IMR-90 (cell line): ENCODE measurements around the gene RBMS3.

Source experiments
- BHLHE40 ChIP-seq: fragments of 150-350 bp; IDR thresholded peaks from 2 replicates; pipeline ENCODE4 v1.6.1; 2016; ENCODE audit warnings: mild to moderate bottlenecking, low read depth, low read length
- CEBPB ChIP-seq: IDR thresholded peaks from 2 replicates; pipeline ENCODE4 v1.6.1; 2012; ENCODE audit warnings: low read depth, low read length, improper control_type of control experiment
- CHD1 ChIP-seq: IDR thresholded peaks from 2 replicates; pipeline ENCODE4 v1.6.1; 2012; ENCODE audit warnings: low read depth, low read length, improper control_type of control experiment
- ELK1 ChIP-seq: fragments of 150-350 bp; IDR thresholded peaks from 2 replicates; pipeline ENCODE4 v1.6.1; 2016; ENCODE audit warnings: low read depth, mild to moderate bottlenecking, low read length, moderate library complexity, borderline replicate concordance
- MAFK ChIP-seq: IDR thresholded peaks from 2 replicates; pipeline ENCODE4 v1.6.1; 2012; ENCODE audit warnings: low read depth, low read length, improper control_type of control experiment
- MXI1 ChIP-seq: IDR thresholded peaks from 2 replicates; pipeline ENCODE4 v1.6.1; 2012; ENCODE audit warnings: low read depth, mild to moderate bottlenecking, low read length, moderate library complexity, borderline replicate concordance
- NFE2L2 ChIP-seq: fragments of 150-350 bp; IDR thresholded peaks from 2 replicates; pipeline ENCODE4 v1.6.1; 2016; ENCODE audit warnings: low read depth, mild to moderate bottlenecking, low read length
- POLR2A ChIP-seq: IDR thresholded peaks from 2 replicates; pipeline ENCODE4 v1.6.1; 2012; ENCODE audit warnings: mild to moderate bottlenecking, low read depth, low read length
- RAD21 ChIP-seq: IDR thresholded peaks from 2 replicates; pipeline ENCODE4 v1.6.1; 2012; ENCODE audit warnings: low read length, improper control_type of control experiment
- RCOR1 ChIP-seq: IDR thresholded peaks from 2 replicates; pipeline ENCODE4 v1.6.1; 2012; ENCODE audit warnings: mild to moderate bottlenecking, low read length, improper control_type of control experiment; ENCODE audit not compliant: insufficient replicate concordance
- RFX5 ChIP-seq: IDR thresholded peaks from 2 replicates; pipeline ENCODE4 v1.8.0; 2012; ENCODE audit warnings: low read depth, mild to moderate bottlenecking, low read length, moderate library complexity
- SMC3 ChIP-seq: fragments of 150-350 bp; IDR thresholded peaks from 2 replicates; pipeline ENCODE4 v1.6.1; 2016; ENCODE audit warnings: low read depth, mild to moderate bottlenecking, antibody characterized with exemption, low read length, moderate library complexity
- TF ChIP-seq, protein P1 (sequence below): conservative IDR thresholded peaks from 2 replicates; pipeline ENCODE4 v1.5.1; 2012; ENCODE audit warnings: mild to moderate bottlenecking, low read depth, low read length, improper control_type of control experiment
- TF ChIP-seq, protein P2 (sequence below): fragments of 150-350 bp; IDR thresholded peaks from 2 replicates; pipeline ENCODE4 v1.6.1; 2017; ENCODE audit warnings: mild to moderate bottlenecking, antibody characterized with exemption, low read length, low read depth

DNA sequence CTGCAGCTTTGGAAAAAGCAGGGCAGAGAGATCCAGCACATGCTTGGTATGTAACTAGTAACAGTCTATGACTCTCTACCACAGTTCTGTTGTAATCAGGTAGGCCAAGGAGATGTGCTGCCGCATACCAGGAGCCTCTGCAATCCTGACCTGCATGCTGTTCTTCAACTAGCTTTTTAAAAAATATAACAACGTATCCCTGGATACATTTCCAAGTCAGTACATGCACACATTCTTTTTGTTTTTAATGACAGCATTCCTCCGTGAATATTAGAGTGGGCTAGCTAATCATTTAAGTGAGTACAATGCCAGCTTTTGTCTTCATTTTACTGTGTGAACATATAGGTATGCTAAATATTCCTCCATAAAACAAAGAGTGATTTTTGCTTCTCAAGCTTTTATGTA, 437.8 kb downstream of the RBMS3 start:
- TF ChIP-seq ELK1 (no peak), RAD21 (no peak), RFX5 (no peak), POLR2A (no peak), MAFK (no peak), CEBPB (no peak), NFE2L2 (no peak), CHD1 (no peak), SMC3 (no peak), RCOR1 (no peak), MXI1 (no peak), BHLHE40 (no peak)
- TF ChIP-seq, protein P1, sequence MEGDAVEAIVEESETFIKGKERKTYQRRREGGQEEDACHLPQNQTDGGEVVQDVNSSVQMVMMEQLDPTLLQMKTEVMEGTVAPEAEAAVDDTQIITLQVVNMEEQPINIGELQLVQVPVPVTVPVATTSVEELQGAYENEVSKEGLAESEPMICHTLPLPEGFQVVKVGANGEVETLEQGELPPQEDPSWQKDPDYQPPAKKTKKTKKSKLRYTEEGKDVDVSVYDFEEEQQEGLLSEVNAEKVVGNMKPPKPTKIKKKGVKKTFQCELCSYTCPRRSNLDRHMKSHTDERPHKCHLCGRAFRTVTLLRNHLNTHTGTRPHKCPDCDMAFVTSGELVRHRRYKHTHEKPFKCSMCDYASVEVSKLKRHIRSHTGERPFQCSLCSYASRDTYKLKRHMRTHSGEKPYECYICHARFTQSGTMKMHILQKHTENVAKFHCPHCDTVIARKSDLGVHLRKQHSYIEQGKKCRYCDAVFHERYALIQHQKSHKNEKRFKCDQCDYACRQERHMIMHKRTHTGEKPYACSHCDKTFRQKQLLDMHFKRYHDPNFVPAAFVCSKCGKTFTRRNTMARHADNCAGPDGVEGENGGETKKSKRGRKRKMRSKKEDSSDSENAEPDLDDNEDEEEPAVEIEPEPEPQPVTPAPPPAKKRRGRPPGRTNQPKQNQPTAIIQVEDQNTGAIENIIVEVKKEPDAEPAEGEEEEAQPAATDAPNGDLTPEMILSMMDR, result no peak
- TF ChIP-seq, protein P2, sequence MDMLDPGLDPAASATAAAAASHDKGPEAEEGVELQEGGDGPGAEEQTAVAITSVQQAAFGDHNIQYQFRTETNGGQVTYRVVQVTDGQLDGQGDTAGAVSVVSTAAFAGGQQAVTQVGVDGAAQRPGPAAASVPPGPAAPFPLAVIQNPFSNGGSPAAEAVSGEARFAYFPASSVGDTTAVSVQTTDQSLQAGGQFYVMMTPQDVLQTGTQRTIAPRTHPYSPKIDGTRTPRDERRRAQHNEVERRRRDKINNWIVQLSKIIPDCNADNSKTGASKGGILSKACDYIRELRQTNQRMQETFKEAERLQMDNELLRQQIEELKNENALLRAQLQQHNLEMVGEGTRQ, result no peak
